Right atrium auricular region (tissue), 2 donors: Measurements from ENCODE around the gene AHSA1. TPM values are rescaled to one million over a fixed set of nuclear protein-coding genes. Genes with fewer than 3 reads are reported as not detected.

Experiments
- DNase-seq: peaks from one replicate; pipeline ENCODE4 v3.0.0-alpha.2; 2019; ENCODE audit warnings: low spot score
- H3K27ac ChIP-seq, 2 donors: fragments of 200-600 bp; sonication (generic); 1 replicate in 1 of 2; 2 replicates in 1 of 2; pipeline ENCODE4 v1.5.1; 2016 to 2019
- H3K27me3 ChIP-seq, 2 donors: fragments of 200-600 bp; sonication (generic); one replicate each; pipeline versions ENCODE4 v1.5.1 to v1.6.0; 2017 to 2019
- H3K36me3 ChIP-seq: fragments of 200-600 bp; sonication (generic); one replicate; pipeline ENCODE4 v1.5.1; 2016
- H3K4me1 ChIP-seq, 2 donors: fragments of 200-600 bp; sonication (generic); one replicate each; pipeline versions ENCODE4 v1.5.1 to v1.6.0; 2017 to 2019
- H3K4me3 ChIP-seq, 2 donors: fragments of 200-600 bp; sonication (generic); 1 replicate in 1 of 2; 2 replicates in 1 of 2; pipeline ENCODE4 v1.5.1; 2017 to 2019; ENCODE audit warnings: mild to moderate bottlenecking in 1 of 2, moderate library complexity in 1 of 2
- H3K9me3 ChIP-seq, 2 donors: fragments of 200-600 bp; sonication (generic); one replicate each; pipeline ENCODE4 v1.5.1; 2019
- CTCF ChIP-seq, 2 donors: fragments of 200-600 bp; sonication (generic); IDR thresholded peaks; one replicate each; pipeline ENCODE4 v1.5.1; 2019; ENCODE audit warnings: antibody characterized with exemption in 2 of 2
- total RNA-seq, 2 donors: library from RNA; depleted of rRNA; stranded (reverse); fragments of >200 nt; gene quantifications; one replicate each; pipeline ENCODE4 v1.1.0, GENCODE V29; 2016

Gene AHSA1
- total RNA-seq, 2 donors from 2014 or later, result 105 to 122 TPM

GRCh38 chr14:77439861-77440260, 18.0 kb upstream of the AHSA1 start:
- no peak for TF ChIP-seq CTCF (IDR thresholded peaks at IDR 0.05)
- H3K4me3 ChIP-seq, result no peak overlapping the region

GRCh38 chr14:77442196-77442595, 15.7 kb upstream of the AHSA1 start:
- no peak overlapping the region for H3K27ac ChIP-seq
- no peak for TF ChIP-seq CTCF (IDR thresholded peaks at IDR 0.05)
- no peak for DNase-seq

More at GRCh38 chr14:77439861-77440260, 18.0 kb upstream of the AHSA1 start:
- Histone ChIP-seq H3K36me3 (peaks cover 73% of the 10 kb centered on the region), H3K27me3 (no peaks in the 10 kb centered on the region), H3K9me3 (no peaks in the 10 kb centered on the region), H3K27ac (no peak overlapping the region), H3K4me1 (no peaks in the 10 kb centered on the region)
- DNase-seq, result no peak

GRCh38 chr14:77455966-77456640, 1.8 kb upstream of the AHSA1 start:
- TF ChIP-seq CTCF (IDR thresholded peaks at IDR 0.05), result no peak
- peaks cover 24% of the 10 kb centered on the region for H3K36me3 ChIP-seq
- H3K9me3 ChIP-seq, result no peaks in the 10 kb centered on the region
- no peak overlapping the region for H3K4me3 ChIP-seq
- DNase-seq, result no peak
- no peaks in the 10 kb centered on the region for H3K27me3 ChIP-seq
- H3K4me1 ChIP-seq, result peaks cover 0 to 21% of the 10 kb centered on the region in 2 donors
- H3K27ac ChIP-seq, result no peak overlapping the region

More at GRCh38 chr14:77442196-77442595, 15.7 kb upstream of the AHSA1 start:
- peaks cover 57% of the 10 kb centered on the region for H3K36me3 ChIP-seq
- no peaks in the 10 kb centered on the region for H3K4me1 ChIP-seq
- H3K4me3 ChIP-seq, result no peak overlapping the region
- H3K9me3 ChIP-seq, result no peaks in the 10 kb centered on the region
- H3K27me3 ChIP-seq, result no peaks in the 10 kb centered on the region

- no peak for DNase-seq
- peak overlapping the region; percentile 91 to 94 for H3K27ac ChIP-seq
- peak overlapping the region; percentile 74 to 82 for H3K4me3 ChIP-seq
- H3K36me3 ChIP-seq, result peaks cover 32% of the 10 kb centered on the region
- no peaks in the 10 kb centered on the region for H3K27me3 ChIP-seq
- no peaks in the 10 kb centered on the region for H3K9me3 ChIP-seq
- H3K4me1 ChIP-seq, result peaks cover 0 to 21% of the 10 kb centered on the region in 2 donors
- TF ChIP-seq CTCF (IDR thresholded peaks at IDR 0.05), result no peak
These were observed 775 bp upstream of the AHSA1 start for GRCh38 chr14:77457115-77457521.

GRCh38 chr14:77458249-77458950, 507 bp downstream of the AHSA1 start:
- Histone ChIP-seq H3K36me3 (peaks cover 38% of the 10 kb centered on the region), H3K4me3 (peak overlapping the region; percentile 74 to 82), H3K27me3 (no peaks in the 10 kb centered on the region), H3K27ac (peak overlapping the region; percentile 91 to 94), H3K4me1 (peaks cover 0 to 21% of the 10 kb centered on the region in 2 donors), H3K9me3 (no peaks in the 10 kb centered on the region)
- TF ChIP-seq CTCF (IDR thresholded peaks at IDR 0.05), result no peak
- no peak for DNase-seq
